Sigmoid colon (tissue), 7 donors: Measurements from ENCODE around the gene MTMR4. TPM values are rescaled to one million over a fixed set of nuclear protein-coding genes. Genes with fewer than 3 reads are reported as not detected.
"Not testable (repeated sequence)": the region's sequence is repeated elsewhere in the genome, so short reads cannot be mapped to it uniquely, and the experiment has no call there.

Source experiments
- DNase-seq: peaks from one replicate; pipeline ENCODE4 v3.0.0-alpha.2; 2019
- H3K27ac ChIP-seq, 4 donors: fragments of 200-600 bp; sonication (generic); one replicate each; pipeline ENCODE4 v1.5.1; 2016 to 2019; ENCODE audit warnings: mild to moderate bottlenecking in 1 of 4
- H3K27me3 ChIP-seq, 3 donors: fragments of 200-600 bp; sonication (generic); one replicate each; pipeline ENCODE4 v1.5.1; 2019; ENCODE audit warnings: mild to moderate bottlenecking in 1 of 3
- H3K36me3 ChIP-seq, 4 donors: fragments of 200-600 bp; sonication (generic); one replicate each; pipeline ENCODE4 v1.5.1; 2016 to 2019
- H3K4me1 ChIP-seq, 4 donors: fragments of 200-600 bp; sonication (generic); one replicate each; pipeline ENCODE4 v1.5.1; 2017 to 2019
- H3K4me3 ChIP-seq, 4 donors: fragments of 200-600 bp; sonication (generic); one replicate each; pipeline ENCODE4 v1.5.1; 2017 to 2019; ENCODE audit warnings: mild to moderate bottlenecking in 2 of 4, moderate library complexity in 1 of 4
- H3K9me3 ChIP-seq, 4 donors: fragments of 200-600 bp in 3 of 4; sonication (generic) in 3 of 4; one replicate each; pipeline versions ENCODE4 v1.5.1 to v1.6.1; 2013 to 2019
- CTCF ChIP-seq, 4 experiments: fragments of 450-650 bp in 3 of 4; fragments of 200-600 bp in 1 of 4; IDR thresholded peaks; one replicate each; pipeline ENCODE4 v1.5.1; 2016 to 2019; ENCODE audit warnings: antibody characterized with exemption in 4 of 4, mild to moderate bottlenecking in 3 of 4, moderate library complexity in 2 of 4
- EP300 ChIP-seq, 4 donors: sonication (generic); formaldehyde crosslinking; IDR thresholded peaks; one replicate each; pipeline ENCODE4 v1.6.1; 2017; ENCODE audit warnings: antibody characterized with exemption in 4 of 4
- POLR2A ChIP-seq, 2 donors: fragments of 450-650 bp; IDR thresholded peaks; one replicate each; pipeline ENCODE4 v1.6.1; 2016; ENCODE audit warnings: antibody characterized with exemption in 2 of 2, mild to moderate bottlenecking in 2 of 2, moderate library complexity in 2 of 2
- POLR2AphosphoS5 ChIP-seq, 4 donors: sonication (generic); formaldehyde crosslinking; IDR thresholded peaks; one replicate each; pipeline ENCODE4 v1.6.1; 2017; ENCODE audit warnings: antibody characterized with exemption in 4 of 4
- WGBS, 2 donors: extraction: QIAGEN DNeasy Blood & Tissue Kit; methylation state at CpG; one replicate each; pipeline ENCODE4 v1.1.7; 2013; 5-methylcytosine and 5-hydroxymethylcytosine counted together
- intact Hi-C: fragments of 100-400 bp; cut with DNase I; formaldehyde crosslinking; loops from one replicate; pipeline ENCODE4 v1.15.1; 2023
- polyA plus RNA-seq, 3 donors: library from polyadenylated mRNA; stranded (reverse); fragments of 200-250 nt; gene quantifications; one replicate each; pipeline ENCODE4 v1.2.3, GENCODE V29; 2013
- total RNA-seq, 4 donors: library from RNA; depleted of rRNA; stranded (reverse); fragments of >200 nt; gene quantifications; one replicate each; pipeline ENCODE4 v1.1.0, GENCODE V29; 2016
- donor health status: healthy with polysubstance abuse.
- donor health status: Bipolar disorder and iron deficiency.
- donor health status: healthy.

The MTMR4 gene
- total and polyA plus RNA-seq, 7 donors = 6.0 to 28.5 (median 22.6) TPM

GRCh38 chr17:58503866-58504265 lies 10.6 kb downstream of the MTMR4 start:
- no peak overlapping the region for H3K4me3 ChIP-seq
- intact Hi-C loops = no loop called here
- peaks cover 46 to 96% (median 69%) of the 10 kb centered on the region in 4 donors for H3K36me3 ChIP-seq
- H3K4me1 ChIP-seq = no peaks in the 10 kb centered on the region
- no peak overlapping the region for H3K27ac ChIP-seq
- DNase-seq = peak; percentile 39
- 80 to 82% methylated on average over 8 of the region's 8 CpGs for WGBS, 2 donors
- H3K9me3 ChIP-seq = no peaks in the 10 kb centered on the region
- no peaks in the 10 kb centered on the region for H3K27me3 ChIP-seq
- no peak for TF ChIP-seq POLR2A (IDR thresholded peaks at IDR 0.05)
- no peak for TF ChIP-seq CTCF (IDR thresholded peaks at IDR 0.05)
- no peak for TF ChIP-seq POLR2AphosphoS5 (IDR thresholded peaks at IDR 0.05)
- TF ChIP-seq EP300 (IDR thresholded peaks at IDR 0.05) = no peak

DNA sequence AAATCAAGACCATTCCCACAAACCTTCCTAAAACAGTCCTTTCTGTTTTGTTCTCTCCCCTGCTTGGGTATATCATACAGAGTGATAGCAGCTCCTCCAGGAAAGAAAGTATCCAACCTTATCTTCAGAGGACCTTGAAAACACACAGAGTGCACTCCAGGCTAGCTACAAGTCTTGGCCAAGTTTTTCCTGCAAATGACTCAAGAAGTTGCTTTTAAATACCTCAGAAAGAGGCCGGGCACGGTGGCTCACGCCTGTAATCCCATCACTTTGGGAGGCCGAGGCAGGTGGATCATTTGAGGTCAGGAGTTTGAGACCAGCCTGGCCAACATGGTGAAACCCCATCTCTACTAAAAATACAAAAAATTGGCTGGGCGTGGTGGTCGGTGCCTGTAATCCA lies 11.3 kb downstream of the MTMR4 start:
- 91 to 97% methylated on average over 6 of the region's 6 CpGs for WGBS, 2 donors
- H3K27me3 ChIP-seq, H3K27ac ChIP-seq, H3K4me3 ChIP-seq, H3K9me3 ChIP-seq, intact Hi-C loops, H3K4me1 ChIP-seq: not testable (repeated sequence)
- H3K36me3 ChIP-seq = peaks cover 40 to 93% (median 63%) of the 10 kb centered on the region in 4 donors
- DNase-seq = peak; percentile 33

- no peak overlapping the region for H3K4me3 ChIP-seq
- H3K27me3 ChIP-seq = no peaks in the 10 kb centered on the region
- intact Hi-C loops = no loop called here
- H3K36me3 ChIP-seq = peaks cover 29 to 93% (median 58%) of the 10 kb centered on the region in 4 donors
- WGBS, 2 donors = 94 to 95% methylated on average over 7 of the region's 7 CpGs
- no peak overlapping the region for H3K27ac ChIP-seq
- DNase-seq = no peak
- TF ChIP-seq POLR2AphosphoS5 (IDR thresholded peaks at IDR 0.05) = no peak
- TF ChIP-seq EP300 (IDR thresholded peaks at IDR 0.05) = no peak
- no peak for TF ChIP-seq CTCF (IDR thresholded peaks at IDR 0.05)
- no peak for TF ChIP-seq POLR2A (IDR thresholded peaks at IDR 0.05)
- H3K9me3 ChIP-seq = no peaks in the 10 kb centered on the region
- H3K4me1 ChIP-seq = no peaks in the 10 kb centered on the region
Observed at GRCh38 chr17:58501451-58501850, 13.0 kb downstream of the MTMR4 start.

GRCh38 chr17:58498177-58498828 lies 16.1 kb downstream of the MTMR4 start:
- no peak for DNase-seq
- intact Hi-C loops = no loop called here
- no peaks in the 10 kb centered on the region for H3K9me3 ChIP-seq
- no peak overlapping the region for H3K4me3 ChIP-seq
- WGBS, 2 donors = 96% methylated on average over 5 of the region's 6 CpGs
- no peaks in the 10 kb centered on the region for H3K4me1 ChIP-seq
- H3K36me3 ChIP-seq = peaks cover 34 to 93% (median 53%) of the 10 kb centered on the region in 4 donors
- no peaks in the 10 kb centered on the region for H3K27me3 ChIP-seq
- H3K27ac ChIP-seq = no peak overlapping the region
- TF ChIP-seq POLR2A (IDR thresholded peaks at IDR 0.05) (no peak), POLR2AphosphoS5 (IDR thresholded peaks at IDR 0.05) (no peak), CTCF (IDR thresholded peaks at IDR 0.05) (no peak), EP300 (IDR thresholded peaks at IDR 0.05) (no peak)

- intact Hi-C loops = no loop called here
- H3K4me3 ChIP-seq = no peak overlapping the region
- no peak overlapping the region for H3K27ac ChIP-seq
- no peaks in the 10 kb centered on the region for H3K27me3 ChIP-seq
- H3K9me3 ChIP-seq = no peaks in the 10 kb centered on the region
- H3K36me3 ChIP-seq = peaks cover 37 to 96% (median 64%) of the 10 kb centered on the region in 4 donors
- TF ChIP-seq EP300 (IDR thresholded peaks at IDR 0.05) (no peak), POLR2A (IDR thresholded peaks at IDR 0.05) (no peak), CTCF (IDR thresholded peaks at IDR 0.05) (no peak), POLR2AphosphoS5 (IDR thresholded peaks at IDR 0.05) (no peak)
- 93 to 94% methylated on average over 4 of the region's 4 CpGs for WGBS, 2 donors
- no peak for DNase-seq
- H3K4me1 ChIP-seq = no peaks in the 10 kb centered on the region
Observed at GRCh38 chr17:58493506-58493905, 20.9 kb downstream of the MTMR4 start.
